ENCODE data around the gene C10orf105. TPM values are rescaled to one million over a fixed set of nuclear protein-coding genes. Genes with fewer than 3 reads are reported as not detected.

C10orf105 gene
- 0.15 TPM for total RNA-seq (ENCODE audit: unreplicated experiment)
- long read RNA-seq: 0 reads

- peak within 1 kb of the TSS; percentile 21 for H3K4me3 Mint-ChIP-seq (ENCODE audit: unreplicated experiment)
- TF ChIP-seq, protein P1, sequence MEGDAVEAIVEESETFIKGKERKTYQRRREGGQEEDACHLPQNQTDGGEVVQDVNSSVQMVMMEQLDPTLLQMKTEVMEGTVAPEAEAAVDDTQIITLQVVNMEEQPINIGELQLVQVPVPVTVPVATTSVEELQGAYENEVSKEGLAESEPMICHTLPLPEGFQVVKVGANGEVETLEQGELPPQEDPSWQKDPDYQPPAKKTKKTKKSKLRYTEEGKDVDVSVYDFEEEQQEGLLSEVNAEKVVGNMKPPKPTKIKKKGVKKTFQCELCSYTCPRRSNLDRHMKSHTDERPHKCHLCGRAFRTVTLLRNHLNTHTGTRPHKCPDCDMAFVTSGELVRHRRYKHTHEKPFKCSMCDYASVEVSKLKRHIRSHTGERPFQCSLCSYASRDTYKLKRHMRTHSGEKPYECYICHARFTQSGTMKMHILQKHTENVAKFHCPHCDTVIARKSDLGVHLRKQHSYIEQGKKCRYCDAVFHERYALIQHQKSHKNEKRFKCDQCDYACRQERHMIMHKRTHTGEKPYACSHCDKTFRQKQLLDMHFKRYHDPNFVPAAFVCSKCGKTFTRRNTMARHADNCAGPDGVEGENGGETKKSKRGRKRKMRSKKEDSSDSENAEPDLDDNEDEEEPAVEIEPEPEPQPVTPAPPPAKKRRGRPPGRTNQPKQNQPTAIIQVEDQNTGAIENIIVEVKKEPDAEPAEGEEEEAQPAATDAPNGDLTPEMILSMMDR (IDR thresholded peaks at IDR 0.05; ENCODE audit: unreplicated experiment): no peak
- peaks cover 16% of the 10 kb centered on the region for H3K27me3 Mint-ChIP-seq (ENCODE audit: unreplicated experiment)
- no peak within 1 kb of the TSS for H3K27ac Mint-ChIP-seq (ENCODE audit: unreplicated experiment)
- H3K4me1 Mint-ChIP-seq (ENCODE audit: unreplicated experiment): peaks cover 9% of the 10 kb centered on the region
- H3K9me3 Mint-ChIP-seq (ENCODE audit: unreplicated experiment): no peaks in the 10 kb centered on the region
- no peak for DNase-seq (ENCODE audit: low spot score)
- H3K36me3 Mint-ChIP-seq (ENCODE audit: low read depth, unreplicated experiment): no peaks in the 10 kb centered on the region
Observed at GRCh38 chr10:71719464-71720201, at the start of gene C10orf105. TSS of gene C10orf105 (minus strand) at chr10:71719778. CDS start at chr10:71716337, 3,441 bp downstream.

DNA sequence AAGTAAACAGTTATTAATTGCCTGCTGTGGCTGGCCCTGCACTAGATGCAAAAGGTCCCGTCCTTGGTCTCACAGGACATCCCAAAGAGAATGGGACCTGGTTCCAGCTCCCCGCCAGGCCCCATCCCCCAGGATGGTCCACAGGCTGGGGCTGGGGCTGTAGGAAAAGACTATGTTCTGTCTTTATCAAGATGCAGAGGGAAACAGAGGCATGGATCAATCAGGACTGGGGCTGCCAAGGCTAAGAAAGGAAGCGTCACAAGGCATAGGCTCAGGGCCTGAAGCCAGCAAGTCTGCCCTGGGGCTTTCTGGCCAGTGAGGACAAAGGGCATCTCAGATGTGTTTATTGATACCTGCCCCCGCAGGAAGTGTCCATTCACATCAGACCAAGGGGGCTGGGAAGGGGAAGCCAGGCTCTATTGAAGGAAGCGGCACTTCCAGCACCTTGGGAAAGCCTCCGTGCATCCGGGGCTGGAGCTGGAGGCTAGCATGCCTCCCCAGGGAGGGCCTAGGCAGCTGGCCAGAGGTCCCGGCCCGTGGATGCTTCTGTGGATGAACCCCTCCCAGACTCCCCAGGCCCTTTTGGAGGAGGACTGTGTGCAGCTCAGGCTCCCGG lies 48.0 kb upstream of the C10orf105 start:
- TF ChIP-seq, protein P1 (IDR thresholded peaks at IDR 0.05; ENCODE audit: unreplicated experiment): no peak
- Mint-ChIP-seq H3K27ac (ENCODE audit: unreplicated experiment) (peak overlapping the region; percentile 98), H3K4me1 (ENCODE audit: unreplicated experiment) (peaks cover 79% of the 10 kb centered on the region), H3K27me3 (ENCODE audit: unreplicated experiment) (peaks cover 10% of the 10 kb centered on the region), H3K9me3 (ENCODE audit: unreplicated experiment) (no peaks in the 10 kb centered on the region), H3K4me3 (ENCODE audit: unreplicated experiment) (no peak overlapping the region), H3K36me3 (ENCODE audit: low read depth, unreplicated experiment) (peaks cover 8% of the 10 kb centered on the region)
- peak; percentile 51 for DNase-seq (ENCODE audit: low spot score)

DNA sequence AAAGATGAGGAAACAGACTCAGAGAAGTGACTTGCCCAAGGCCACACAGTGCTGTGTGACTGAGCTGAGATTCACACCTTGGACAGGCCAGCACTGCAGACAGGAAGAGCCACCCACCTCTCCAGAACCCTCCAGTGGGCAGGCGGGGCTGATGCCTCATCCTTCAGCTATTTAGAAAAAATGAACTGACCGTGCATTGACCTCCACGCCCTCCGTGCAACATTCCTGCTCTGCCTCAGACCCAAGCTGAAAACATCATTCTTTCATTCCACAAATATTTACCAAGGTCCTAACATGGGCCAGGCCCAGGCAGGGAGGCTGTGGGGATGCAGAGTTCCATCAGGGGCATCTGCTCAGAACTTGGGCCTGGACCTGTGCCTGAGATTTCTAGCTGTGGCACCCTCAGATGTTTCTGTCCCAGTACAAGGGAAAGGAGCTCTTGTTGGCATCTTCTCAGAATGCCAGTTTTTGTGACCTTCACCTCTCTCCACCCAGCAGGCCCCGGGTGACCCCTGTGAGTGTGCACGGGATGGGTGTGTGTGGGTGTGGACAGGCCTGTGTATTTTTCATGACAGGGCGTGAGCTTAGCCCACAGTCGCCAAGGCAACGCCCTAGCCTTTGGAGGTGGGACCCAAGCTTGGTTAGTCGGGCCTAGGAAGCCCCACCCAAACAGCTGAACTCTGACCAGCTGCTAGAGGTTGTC lies 47.3 kb upstream of the C10orf105 start:
- no peak overlapping the region for H3K4me3 Mint-ChIP-seq (ENCODE audit: unreplicated experiment)
- peaks cover 6% of the 10 kb centered on the region for H3K27me3 Mint-ChIP-seq (ENCODE audit: unreplicated experiment)
- peaks cover 8% of the 10 kb centered on the region for H3K36me3 Mint-ChIP-seq (ENCODE audit: low read depth, unreplicated experiment)
- H3K4me1 Mint-ChIP-seq (ENCODE audit: unreplicated experiment): peaks cover 77% of the 10 kb centered on the region
- TF ChIP-seq, protein P1 (IDR thresholded peaks at IDR 0.05; ENCODE audit: unreplicated experiment): no peak
- no peak for DNase-seq (ENCODE audit: low spot score)
- H3K27ac Mint-ChIP-seq (ENCODE audit: unreplicated experiment): peak overlapping the region; percentile 98
- no peaks in the 10 kb centered on the region for H3K9me3 Mint-ChIP-seq (ENCODE audit: unreplicated experiment)

DNA sequence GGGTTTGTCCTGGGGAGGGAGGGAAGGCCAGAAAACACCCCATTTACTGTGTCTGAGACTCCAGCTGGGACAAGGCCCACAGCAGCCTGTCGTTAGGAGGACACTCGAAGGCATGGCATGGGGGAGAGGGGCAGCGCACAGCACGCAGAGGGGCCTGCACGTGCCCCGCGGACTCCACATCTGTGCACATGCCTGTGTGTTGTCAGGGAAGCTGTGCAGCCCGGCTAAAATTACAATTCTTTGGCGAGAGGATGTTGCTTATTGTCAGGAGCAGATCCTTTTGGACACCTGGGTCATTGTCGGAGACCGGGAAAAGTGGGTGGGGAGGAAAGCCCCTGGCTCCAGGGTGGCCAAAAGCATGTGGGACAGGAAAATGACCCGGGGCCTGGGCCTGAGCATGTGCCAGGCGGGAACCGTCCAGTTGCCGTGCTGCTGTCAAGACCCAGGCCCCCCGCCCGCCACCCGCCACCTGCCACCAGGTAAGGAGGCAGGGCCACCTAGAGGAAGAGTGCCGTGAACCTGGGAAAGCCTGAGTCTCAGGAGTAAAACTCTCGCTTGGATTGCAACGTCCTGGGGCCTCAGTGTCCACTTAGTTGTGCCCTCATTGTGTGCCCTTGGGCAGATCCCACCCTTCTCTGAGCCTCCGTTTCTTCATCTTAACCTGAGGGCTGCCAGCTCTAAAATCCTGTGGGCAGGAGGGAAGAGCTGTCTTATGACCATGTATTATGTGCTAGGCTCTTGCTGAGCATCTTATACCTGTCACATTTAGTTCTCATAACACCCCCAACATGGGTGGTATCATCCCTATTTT lies 46.5 kb upstream of the C10orf105 start:
- no peak overlapping the region for H3K4me3 Mint-ChIP-seq (ENCODE audit: unreplicated experiment)
- TF ChIP-seq, protein P1 (IDR thresholded peaks at IDR 0.05; ENCODE audit: unreplicated experiment): no peak
- no peak for DNase-seq (ENCODE audit: low spot score)
- peaks cover 4% of the 10 kb centered on the region for H3K27me3 Mint-ChIP-seq (ENCODE audit: unreplicated experiment)
- peaks cover 73% of the 10 kb centered on the region for H3K4me1 Mint-ChIP-seq (ENCODE audit: unreplicated experiment)
- peaks cover 9% of the 10 kb centered on the region for H3K36me3 Mint-ChIP-seq (ENCODE audit: low read depth, unreplicated experiment)
- H3K9me3 Mint-ChIP-seq (ENCODE audit: unreplicated experiment): no peaks in the 10 kb centered on the region
- peak overlapping the region; percentile 98 for H3K27ac Mint-ChIP-seq (ENCODE audit: unreplicated experiment)
